Measurements from ENCODE around the gene HNF4A. TPM values are rescaled to one million over a fixed set of nuclear protein-coding genes. Genes with fewer than 3 reads are reported as not detected.

Gene HNF4A
- total RNA-seq, 4 donors from 2014 or later: not detected

GRCh38 chr20:44406572-44407137 lies 51.2 kb downstream of the HNF4A start:
- H3K4me3 ChIP-seq: no peak overlapping the region
- 68% methylated on average over 7 of the region's 7 CpGs for WGBS
- H3K27ac ChIP-seq: no peak overlapping the region

GRCh38 chr20:44407402-44408184 lies 52.1 kb downstream of the HNF4A start:
- Histone ChIP-seq H3K9me3 (no peaks in the 10 kb centered on the region), H3K4me3 (no peak overlapping the region), H3K27ac (no peak overlapping the region), H3K36me3 (no peaks in the 10 kb centered on the region), H3K27me3 (peaks cover 8% of the 10 kb centered on the region), H3K4me1 (peaks cover 6% of the 10 kb centered on the region)
- TF ChIP-seq POLR2AphosphoS5 (IDR thresholded peaks at IDR 0.05): no peak
- no peak for TF ChIP-seq CTCF (IDR thresholded peaks at IDR 0.05)
- WGBS: 54% methylated on average over 11 of the region's 14 CpGs
- no peak for DNase-seq (ENCODE audit: low spot score in 2 of 2)

More at GRCh38 chr20:44406572-44407137, 51.2 kb downstream of the HNF4A start:
- Histone ChIP-seq H3K4me1 (peaks cover 6% of the 10 kb centered on the region), H3K9me3 (no peaks in the 10 kb centered on the region), H3K27me3 (peaks cover 11% of the 10 kb centered on the region), H3K36me3 (no peaks in the 10 kb centered on the region)
- no peak for DNase-seq (ENCODE audit: low spot score in 2 of 2)
- TF ChIP-seq CTCF (IDR thresholded peaks at IDR 0.05) (no peak), POLR2AphosphoS5 (IDR thresholded peaks at IDR 0.05) (no peak), POLR2A (IDR thresholded peaks at IDR 0.05) (no peak), EP300 (IDR thresholded peaks at IDR 0.05) (no peak)

- Histone ChIP-seq H3K36me3 (no peaks in the 10 kb centered on the region), H3K27ac (no peak overlapping the region), H3K4me1 (peaks cover 6% of the 10 kb centered on the region), H3K4me3 (no peak overlapping the region), H3K27me3 (peaks cover 10% of the 10 kb centered on the region), H3K9me3 (no peaks in the 10 kb centered on the region)
- TF ChIP-seq CTCF (IDR thresholded peaks at IDR 0.05) (no peak), EP300 (IDR thresholded peaks at IDR 0.05) (no peak), POLR2AphosphoS5 (IDR thresholded peaks at IDR 0.05) (no peak)
- 91% methylated on average over 2 of the region's 2 CpGs for WGBS
- no peak for DNase-seq (ENCODE audit: low spot score in 2 of 2)
These were observed 53.7 kb downstream of the HNF4A start for GRCh38 chr20:44409132-44409600.

- no peak for TF ChIP-seq POLR2A (IDR thresholded peaks at IDR 0.05)
- TF ChIP-seq CTCF (IDR thresholded peaks at IDR 0.05): no peak
- no peak for TF ChIP-seq POLR2AphosphoS5 (IDR thresholded peaks at IDR 0.05)
- TF ChIP-seq EP300 (IDR thresholded peaks at IDR 0.05): no peak
- Histone ChIP-seq H3K4me1 (peaks cover 6% of the 10 kb centered on the region), H3K36me3 (no peaks in the 10 kb centered on the region), H3K27me3 (peaks cover 21% of the 10 kb centered on the region), H3K27ac (no peak overlapping the region), H3K9me3 (no peaks in the 10 kb centered on the region), H3K4me3 (no peak overlapping the region)
- DNase-seq (ENCODE audit: low spot score in 2 of 2): no peak
- 70% methylated on average over 2 of the region's 2 CpGs for WGBS
These were observed 55.1 kb downstream of the HNF4A start for GRCh38 chr20:44410583-44411019.

- 81% methylated on average over 18 of the region's 28 CpGs for WGBS
- H3K27me3 ChIP-seq: peaks cover 26% of the 10 kb centered on the region
- no peak overlapping the region for H3K27ac ChIP-seq
- H3K36me3 ChIP-seq: no peaks in the 10 kb centered on the region
- DNase-seq (ENCODE audit: low spot score in 2 of 2): no peak
- peaks cover 6% of the 10 kb centered on the region for H3K4me1 ChIP-seq
- no peak overlapping the region for H3K4me3 ChIP-seq
- H3K9me3 ChIP-seq: no peaks in the 10 kb centered on the region
- TF ChIP-seq POLR2AphosphoS5 (IDR thresholded peaks at IDR 0.05) (no peak), CTCF (IDR thresholded peaks at IDR 0.05) (no peak), POLR2A (IDR thresholded peaks at IDR 0.05) (no peak), EP300 (IDR thresholded peaks at IDR 0.05) (no peak)
These were observed 55.7 kb downstream of the HNF4A start for GRCh38 chr20:44411020-44411756.
